Lower leg skin (tissue), 3 donors: ENCODE data around the gene CMIP.

ENCODE experiments used
- CTCF ChIP-seq, 3 donors: fragments of 450-650 bp; IDR thresholded peaks; one replicate each; pipeline ENCODE4 v1.5.1; 2016; ENCODE audit warnings: antibody characterized with exemption in 3 of 3, mild to moderate bottlenecking in 3 of 3, moderate library complexity in 2 of 3
- POLR2A ChIP-seq, 2 donors: fragments of 450-650 bp; IDR thresholded peaks; one replicate each; pipeline ENCODE4 v1.6.1; 2016 to 2017; ENCODE audit warnings: antibody characterized with exemption in 2 of 2, mild to moderate bottlenecking in 1 of 2, moderate library complexity in 1 of 2

GRCh38 chr16:81397058-81397878 is 47.3 kb upstream of the CMIP start:
- TF ChIP-seq POLR2A (IDR thresholded peaks at IDR 0.05) (no peak), CTCF (IDR thresholded peaks at IDR 0.05) (no peak)
